Measurements from ENCODE around the gene SH3BP5L. TPM values are rescaled to one million over a fixed set of nuclear protein-coding genes. Genes with fewer than 3 reads are reported as not detected.
A peak's percentile ranks its signal among the peaks of the same experiment; 100 is the strongest.

SH3BP5L gene
- total and polyA plus RNA-seq, 10 of the 15 experiments (the other 5 are each of a cell fraction or from before 2014, with no cell fraction given), result 1.1 to 22.8 (median 10.9) TPM

- TF ChIP-seq, protein P1, sequence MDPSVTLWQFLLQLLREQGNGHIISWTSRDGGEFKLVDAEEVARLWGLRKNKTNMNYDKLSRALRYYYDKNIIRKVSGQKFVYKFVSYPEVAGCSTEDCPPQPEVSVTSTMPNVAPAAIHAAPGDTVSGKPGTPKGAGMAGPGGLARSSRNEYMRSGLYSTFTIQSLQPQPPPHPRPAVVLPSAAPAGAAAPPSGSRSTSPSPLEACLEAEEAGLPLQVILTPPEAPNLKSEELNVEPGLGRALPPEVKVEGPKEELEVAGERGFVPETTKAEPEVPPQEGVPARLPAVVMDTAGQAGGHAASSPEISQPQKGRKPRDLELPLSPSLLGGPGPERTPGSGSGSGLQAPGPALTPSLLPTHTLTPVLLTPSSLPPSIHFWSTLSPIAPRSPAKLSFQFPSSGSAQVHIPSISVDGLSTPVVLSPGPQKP (IDR thresholded peaks at IDR 0.05; ENCODE audit: low read depth, low read length), result no peak; the same call in 1 of the 2 replicates
- TF ChIP-seq, protein P2, sequence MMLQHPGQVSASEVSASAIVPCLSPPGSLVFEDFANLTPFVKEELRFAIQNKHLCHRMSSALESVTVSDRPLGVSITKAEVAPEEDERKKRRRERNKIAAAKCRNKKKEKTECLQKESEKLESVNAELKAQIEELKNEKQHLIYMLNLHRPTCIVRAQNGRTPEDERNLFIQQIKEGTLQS (IDR thresholded peaks at IDR 0.05; ENCODE audit: borderline replicate concordance, extremely low read depth, low read depth, low read length), result 0 out of 2 replicates have a peak, but pooled peaks have one; percentile 20
- no peak for TF ChIP-seq MEF2A (IDR thresholded peaks at IDR 0.05; ENCODE audit: insufficient read depth, low read depth, low read length)
- TF ChIP-seq KLF5 (IDR thresholded peaks at IDR 0.05; ENCODE audit: partially characterized antibody), result no peak
- TF ChIP-seq ZNF687 (IDR thresholded peaks at IDR 0.05), result peak; percentile 83
- TF ChIP-seq, protein P3, sequence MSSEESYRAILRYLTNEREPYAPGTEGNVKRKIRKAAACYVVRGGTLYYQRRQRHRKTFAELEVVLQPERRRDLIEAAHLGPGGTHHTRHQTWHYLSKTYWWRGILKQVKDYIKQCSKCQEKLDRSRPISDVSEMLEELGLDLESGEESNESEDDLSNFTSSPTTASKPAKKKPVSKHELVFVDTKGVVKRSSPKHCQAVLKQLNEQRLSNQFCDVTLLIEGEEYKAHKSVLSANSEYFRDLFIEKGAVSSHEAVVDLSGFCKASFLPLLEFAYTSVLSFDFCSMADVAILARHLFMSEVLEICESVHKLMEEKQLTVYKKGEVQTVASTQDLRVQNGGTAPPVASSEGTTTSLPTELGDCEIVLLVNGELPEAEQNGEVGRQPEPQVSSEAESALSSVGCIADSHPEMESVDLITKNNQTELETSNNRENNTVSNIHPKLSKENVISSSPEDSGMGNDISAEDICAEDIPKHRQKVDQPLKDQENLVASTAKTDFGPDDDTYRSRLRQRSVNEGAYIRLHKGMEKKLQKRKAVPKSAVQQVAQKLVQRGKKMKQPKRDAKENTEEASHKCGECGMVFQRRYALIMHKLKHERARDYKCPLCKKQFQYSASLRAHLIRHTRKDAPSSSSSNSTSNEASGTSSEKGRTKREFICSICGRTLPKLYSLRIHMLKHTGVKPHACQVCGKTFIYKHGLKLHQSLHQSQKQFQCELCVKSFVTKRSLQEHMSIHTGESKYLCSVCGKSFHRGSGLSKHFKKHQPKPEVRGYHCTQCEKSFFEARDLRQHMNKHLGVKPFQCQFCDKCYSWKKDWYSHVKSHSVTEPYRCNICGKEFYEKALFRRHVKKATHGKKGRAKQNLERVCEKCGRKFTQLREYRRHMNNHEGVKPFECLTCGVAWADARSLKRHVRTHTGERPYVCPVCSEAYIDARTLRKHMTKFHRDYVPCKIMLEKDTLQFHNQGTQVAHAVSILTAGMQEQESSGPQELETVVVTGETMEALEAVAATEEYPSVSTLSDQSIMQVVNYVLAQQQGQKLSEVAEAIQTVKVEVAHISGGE (CRISPR knock-in tag; IDR thresholded peaks at IDR 0.05), result peak; percentile 51; the same call in 1 of the 2 replicates
- peak; percentile 82 for TF ChIP-seq CREM (IDR thresholded peaks at IDR 0.05; ENCODE audit: low read depth)
- no peak for TF ChIP-seq TCF12 (IDR thresholded peaks at IDR 0.05; ENCODE audit: low read depth, low read length)
- TF ChIP-seq EP300 (IDR thresholded peaks at IDR 0.05; ENCODE audit: borderline replicate concordance in 1 of 2, control insufficient read depth in 1 of 2, low read depth in 2 of 2, low read length in 2 of 2), result no peak
- TF ChIP-seq EED (IDR thresholded peaks at IDR 0.05; ENCODE audit: low read depth), result no peak
- TF ChIP-seq SIX5 (IDR thresholded peaks at IDR 0.05; ENCODE audit: low read depth, low read length, severe bottlenecking), result peak; percentile 67
- TF ChIP-seq MYC (IDR thresholded peaks at IDR 0.05; ENCODE audit: insufficient read depth, insufficient read length, insufficient replicate concordance, low read length, severe bottlenecking), result no peak
- peak; percentile 21 for TF ChIP-seq RELA (IDR thresholded peaks at IDR 0.05; ENCODE audit: borderline replicate concordance, partially characterized antibody)
- no peak for TF ChIP-seq CHD4 (IDR thresholded peaks at IDR 0.05)
- no peak for TF ChIP-seq CEBPB (IDR thresholded peaks at IDR 0.05; ENCODE audit: borderline replicate concordance in 1 of 2, low read depth in 2 of 2, low read length in 2 of 2)
- TF ChIP-seq RFX5 (IDR thresholded peaks at IDR 0.05; ENCODE audit: low read depth, low read length), result no peak; the same call in 1 of the 2 replicates
- no peak for TF ChIP-seq TCF7 (IDR thresholded peaks at IDR 0.05; ENCODE audit: borderline replicate concordance)
- TF ChIP-seq EGR1 (IDR thresholded peaks at IDR 0.05; ENCODE audit: borderline replicate concordance in 1 of 2, low read depth in 2 of 2, low read length in 2 of 2), result peak; percentile 56 to 98
- peak; percentile 70; the same call in 1 of the 2 replicates for TF ChIP-seq POLR2AphosphoS2 (IDR thresholded peaks at IDR 0.05; ENCODE audit: low read depth, low read length)
These were observed at the start of gene SH3BP5L (continued) for GRCh38 chr1:248825909-248826760.
